SK-N-SH (cell line): Measurements from ENCODE around the gene COMMD10. TPM values are rescaled to one million over a fixed set of nuclear protein-coding genes. Genes with fewer than 3 reads are reported as not detected.

Source experiments
- CTCF ChIA-PET: fragments of 300-600, 350-600 bp; formaldehyde crosslinking; extraction: SDS; loops from one replicate; lab custom pipeline; 2021; lab: Yijun Ruan, JAX
- POLR2A ChIA-PET: fragments of 350-600 bp; sonication (Branson Sonifier 250); formaldehyde crosslinking; extraction: SDS; loops from one replicate; lab custom pipeline; 2020; ENCODE audit warnings: antibody characterized with exemption, inconsistent platforms; lab: Yijun Ruan, JAX
- DNase-seq: peaks from one replicate; pipeline ENCODE4 v3.0.0; 2012
- H2AFZ ChIP-seq: fragments of 200-600 bp; sonication (generic); 2 replicates; pipeline ENCODE4 v1.8.1; 2016; ENCODE audit warnings: antibody characterized with exemption, mild to moderate bottlenecking, low read depth
- H3F3A ChIP-seq: fragments of 200-600 bp; sonication (generic); replicated peaks from 2 replicates; pipeline ENCODE3; 2016; ENCODE audit warnings: antibody characterized with exemption, mild to moderate bottlenecking; ENCODE audit not compliant: insufficient read depth
- H3K27ac ChIP-seq, 2 experiments: fragments of 200-500 bp in 1 of 2; fragments of 200-600 bp in 1 of 2; sonication (Bioruptor generic) in 1 of 2; sonication (generic), shearing (Covaris generic) in 1 of 2; 2 replicates each; pipeline versions ENCODE4 v1.5.1 to v1.6.1; 2014 to 2016; ENCODE audit warnings: low read depth in 2 of 2, inconsistent platforms in 1 of 2, low read length in 1 of 2, mild to moderate bottlenecking in 1 of 2, mixed read lengths in 1 of 2
- H3K27me3 ChIP-seq: fragments of 200-600 bp; sonication (generic), shearing (Covaris generic); 2 replicates; pipeline ENCODE4 v1.6.1; 2016; ENCODE audit warnings: mixed run types; ENCODE audit not compliant: insufficient read depth
- H3K36me3 ChIP-seq, 2 experiments: fragments of 200-500 bp in 1 of 2; fragments of 200-600 bp in 1 of 2; sonication (Bioruptor generic) in 1 of 2; sonication (generic) in 1 of 2; replicated peaks in 1 of 2; 2 replicates each; pipeline versions ENCODE3 to v1.5.1; 2014 to 2016; ENCODE audit warnings: low read length in 1 of 2, mild to moderate bottlenecking in 1 of 2; ENCODE audit not compliant: insufficient read depth in 2 of 2, control insufficient read depth in 1 of 2
- H3K4me1 ChIP-seq, 2 experiments: fragments of 200-500 bp in 1 of 2; fragments of 200-600 bp in 1 of 2; sonication (Bioruptor generic) in 1 of 2; sonication (generic), shearing (Covaris generic) in 1 of 2; 2 replicates each; pipeline versions ENCODE4 v1.5.1 to v1.6.1; 2014 to 2016; ENCODE audit warnings: low read depth in 1 of 2, low read length in 1 of 2, mixed run types in 1 of 2; ENCODE audit not compliant: insufficient read depth in 2 of 2, control insufficient read depth in 1 of 2
- H3K4me2 ChIP-seq: fragments of 200-600 bp; sonication (generic), shearing (Covaris generic); 2 replicates; pipeline ENCODE4 v1.6.1; 2017; ENCODE audit warnings: mixed run types
- H3K4me3 ChIP-seq, 2 experiments: fragments of 200-500 bp in 1 of 2; fragments of 200-600 bp in 1 of 2; sonication (Bioruptor generic) in 1 of 2; sonication (generic), shearing (Covaris generic) in 1 of 2; 2 replicates each; pipeline versions ENCODE4 v1.5.1 to v1.8.1; 2014 to 2016; ENCODE audit warnings: low read depth in 2 of 2, inconsistent platforms in 1 of 2, low read length in 1 of 2, mild to moderate bottlenecking in 1 of 2, mixed read lengths in 1 of 2, moderate library complexity in 1 of 2
- H3K79me2 ChIP-seq: fragments of 200-600 bp; sonication (generic); 2 replicates; pipeline ENCODE4 v1.8.1; 2017; ENCODE audit warnings: mild to moderate bottlenecking; ENCODE audit not compliant: insufficient read depth
- H3K9ac ChIP-seq: fragments of 200-600 bp; sonication (generic); 2 replicates; pipeline ENCODE4 v1.6.1; 2017; ENCODE audit warnings: mixed run types
- H3K9me2 ChIP-seq: fragments of 200-600 bp; sonication (generic); 2 replicates; pipeline ENCODE4 v1.6.1; 2017; ENCODE audit warnings: mixed run types
- H3K9me3 ChIP-seq: fragments of 200-600 bp; sonication (generic); 2 replicates; pipeline ENCODE4 v1.6.1; 2017; ENCODE audit warnings: mixed run types, mild to moderate bottlenecking, moderate library complexity
- H4K20me1 ChIP-seq: fragments of 200-600 bp; sonication (generic); 2 replicates; pipeline ENCODE4 v1.6.1; 2017; ENCODE audit warnings: mild to moderate bottlenecking, mixed run types; ENCODE audit not compliant: insufficient read depth
- FOSL2 ChIP-seq: IDR thresholded peaks from 2 replicates; pipeline ENCODE4 v1.4.0; 2012; ENCODE audit warnings: low read depth, mild to moderate bottlenecking, moderate library complexity, borderline replicate concordance
- GATA2 ChIP-seq: sonication (generic); formaldehyde crosslinking; IDR thresholded peaks from 2 replicates; pipeline ENCODE4 v1.5.0; 2020; ENCODE audit warnings: mild to moderate bottlenecking, missing genetic modification reagents
- MEF2A ChIP-seq: IDR thresholded peaks from 2 replicates; pipeline ENCODE4 v1.4.0; 2012; ENCODE audit warnings: low read depth, borderline replicate concordance
- RAD21 ChIP-seq: IDR thresholded peaks from 2 replicates; pipeline ENCODE4 v1.6.1; 2012; ENCODE audit warnings: mild to moderate bottlenecking, low read length
- RFX5 ChIP-seq: IDR thresholded peaks from 2 replicates; pipeline ENCODE4 v1.6.1; 2012; ENCODE audit warnings: mild to moderate bottlenecking, improper control_type of control experiment, low read length
- RXRA ChIP-seq: IDR thresholded peaks from 2 replicates; pipeline ENCODE4 v1.4.0; 2012; ENCODE audit warnings: low read depth, mild to moderate bottlenecking, borderline replicate concordance
- SMC3 ChIP-seq: IDR thresholded peaks from 2 replicates; pipeline ENCODE4 v1.6.1; 2012; ENCODE audit warnings: low read depth, low read length, improper control_type of control experiment
- TAF1 ChIP-seq: IDR thresholded peaks from 2 replicates; pipeline ENCODE4 v1.6.1; 2012; ENCODE audit warnings: low read depth, mild to moderate bottlenecking, low read length, moderate library complexity, borderline replicate concordance
- TEAD4 ChIP-seq: IDR thresholded peaks from 2 replicates; pipeline ENCODE4 v1.4.0; 2012; ENCODE audit warnings: mild to moderate bottlenecking, borderline replicate concordance; ENCODE audit not compliant: insufficient read depth
- YY1 ChIP-seq: IDR thresholded peaks from 2 replicates; pipeline ENCODE4 v1.4.0; 2012; ENCODE audit warnings: low read depth, mild to moderate bottlenecking
- WGBS: methylation state at CpG from one replicate; pipeline ENCODE4 v1.1.6; 2017; ENCODE audit warnings: low lambda C conversion rate; 5-methylcytosine and 5-hydroxymethylcytosine counted together
- polyA plus RNA-seq, 3 experiments: library from polyadenylated mRNA; depleted of rRNA; stranded (reverse); fragments of >200 nt; gene quantifications; 2 replicates each; pipeline ENCODE4 v1.2.3, GENCODE V29; 2012
- TF ChIP-seq, protein P1 (sequence below): fragments of 200-600 bp; sonication (generic); IDR thresholded peaks from 2 replicates; pipeline ENCODE4 v1.6.1; 2017; ENCODE audit warnings: antibody characterized with exemption, mild to moderate bottlenecking, moderate library complexity
- TF ChIP-seq, protein P2 (sequence below): fragments of 150-350 bp; IDR thresholded peaks from 2 replicates; pipeline ENCODE4 v1.6.1; 2017; ENCODE audit warnings: antibody characterized with exemption, low read length, low read depth, borderline replicate concordance
- TF ChIP-seq, protein P3 (sequence below): IDR thresholded peaks from 2 replicates; pipeline ENCODE4 v1.6.1; 2012; ENCODE audit warnings: mild to moderate bottlenecking, low read depth, low read length, moderate library complexity

Gene COMMD10
- polyA plus RNA-seq, 1 of the 3 experiments (the other 2 are of a cell fraction): 9.4 TPM

DNA sequence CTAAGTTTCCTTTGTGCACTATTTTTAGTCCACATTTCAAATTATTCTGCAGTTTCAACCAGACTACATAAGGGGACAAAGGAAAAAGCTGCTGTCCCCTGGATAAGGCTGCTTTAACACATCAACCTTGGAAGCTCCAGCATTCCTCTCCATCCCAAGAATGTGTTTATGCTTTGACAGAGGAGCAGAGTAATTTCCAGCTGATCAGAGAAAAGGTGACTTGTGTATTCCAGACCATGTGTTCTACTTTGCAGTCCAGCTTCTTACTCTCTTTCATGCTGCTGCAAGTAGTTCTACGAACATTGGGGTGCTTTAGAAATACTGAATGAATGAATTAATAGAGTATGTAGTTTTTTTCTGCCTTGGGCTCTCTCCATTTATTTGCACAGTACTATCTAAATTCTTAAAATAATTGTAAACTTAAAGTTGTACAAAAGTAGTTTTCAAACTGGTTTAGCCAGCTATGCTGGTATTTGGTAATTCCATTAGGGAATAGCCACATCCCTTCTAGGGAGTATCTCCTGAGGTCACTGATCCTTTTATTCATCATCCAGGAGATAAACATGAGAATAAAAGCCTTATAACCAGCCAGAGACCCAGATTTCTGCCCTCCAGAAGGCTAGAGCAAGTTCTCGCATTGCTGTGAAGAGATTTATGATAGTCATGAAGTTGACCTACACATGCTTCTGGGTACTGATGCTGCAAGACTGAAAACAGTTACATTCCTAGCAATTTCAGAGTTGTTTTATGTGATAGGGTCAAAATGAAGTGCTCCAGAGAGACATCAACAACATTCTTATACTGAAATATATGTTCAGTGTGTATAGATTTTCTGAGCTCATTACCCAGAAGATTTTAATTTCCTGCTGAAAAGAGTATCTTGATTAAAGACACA is 215.2 kb downstream of the COMMD10 start:
- no peaks in the 10 kb centered on the region for H3F3A ChIP-seq
- CTCF ChIA-PET: interaction anchor here (0.6 to 1.2 kb wide), 2 partner anchors 21 to 428 kb away, joined by 3 read pairs; no protein-coding TSS in a partner anchor
- POLR2A ChIA-PET: no interaction called here

More for the DNA sequence above, 215.2 kb downstream of the COMMD10 start:
- Histone ChIP-seq H3K4me3 (no peak overlapping the region), H3K9me3 (no peaks in the 10 kb centered on the region), H3K79me2 (no peaks in the 10 kb centered on the region), H4K20me1 (no peaks in the 10 kb centered on the region), H3K9ac (no peak overlapping the region), H3K4me2 (no peak overlapping the region)
- DNase-seq: no peak
- no peak for TF ChIP-seq YY1
- TF ChIP-seq FOSL2: no peak
- no peak for TF ChIP-seq TAF1
- no peak for TF ChIP-seq MEF2A
- no peak for TF ChIP-seq SMC3
- no peak for TF ChIP-seq TEAD4
- TF ChIP-seq RXRA: no peak
- TF ChIP-seq, protein P1, sequence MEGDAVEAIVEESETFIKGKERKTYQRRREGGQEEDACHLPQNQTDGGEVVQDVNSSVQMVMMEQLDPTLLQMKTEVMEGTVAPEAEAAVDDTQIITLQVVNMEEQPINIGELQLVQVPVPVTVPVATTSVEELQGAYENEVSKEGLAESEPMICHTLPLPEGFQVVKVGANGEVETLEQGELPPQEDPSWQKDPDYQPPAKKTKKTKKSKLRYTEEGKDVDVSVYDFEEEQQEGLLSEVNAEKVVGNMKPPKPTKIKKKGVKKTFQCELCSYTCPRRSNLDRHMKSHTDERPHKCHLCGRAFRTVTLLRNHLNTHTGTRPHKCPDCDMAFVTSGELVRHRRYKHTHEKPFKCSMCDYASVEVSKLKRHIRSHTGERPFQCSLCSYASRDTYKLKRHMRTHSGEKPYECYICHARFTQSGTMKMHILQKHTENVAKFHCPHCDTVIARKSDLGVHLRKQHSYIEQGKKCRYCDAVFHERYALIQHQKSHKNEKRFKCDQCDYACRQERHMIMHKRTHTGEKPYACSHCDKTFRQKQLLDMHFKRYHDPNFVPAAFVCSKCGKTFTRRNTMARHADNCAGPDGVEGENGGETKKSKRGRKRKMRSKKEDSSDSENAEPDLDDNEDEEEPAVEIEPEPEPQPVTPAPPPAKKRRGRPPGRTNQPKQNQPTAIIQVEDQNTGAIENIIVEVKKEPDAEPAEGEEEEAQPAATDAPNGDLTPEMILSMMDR: no peak
- no peak for TF ChIP-seq GATA2
- TF ChIP-seq, protein P2, sequence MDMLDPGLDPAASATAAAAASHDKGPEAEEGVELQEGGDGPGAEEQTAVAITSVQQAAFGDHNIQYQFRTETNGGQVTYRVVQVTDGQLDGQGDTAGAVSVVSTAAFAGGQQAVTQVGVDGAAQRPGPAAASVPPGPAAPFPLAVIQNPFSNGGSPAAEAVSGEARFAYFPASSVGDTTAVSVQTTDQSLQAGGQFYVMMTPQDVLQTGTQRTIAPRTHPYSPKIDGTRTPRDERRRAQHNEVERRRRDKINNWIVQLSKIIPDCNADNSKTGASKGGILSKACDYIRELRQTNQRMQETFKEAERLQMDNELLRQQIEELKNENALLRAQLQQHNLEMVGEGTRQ: no peak
- TF ChIP-seq, protein P3, sequence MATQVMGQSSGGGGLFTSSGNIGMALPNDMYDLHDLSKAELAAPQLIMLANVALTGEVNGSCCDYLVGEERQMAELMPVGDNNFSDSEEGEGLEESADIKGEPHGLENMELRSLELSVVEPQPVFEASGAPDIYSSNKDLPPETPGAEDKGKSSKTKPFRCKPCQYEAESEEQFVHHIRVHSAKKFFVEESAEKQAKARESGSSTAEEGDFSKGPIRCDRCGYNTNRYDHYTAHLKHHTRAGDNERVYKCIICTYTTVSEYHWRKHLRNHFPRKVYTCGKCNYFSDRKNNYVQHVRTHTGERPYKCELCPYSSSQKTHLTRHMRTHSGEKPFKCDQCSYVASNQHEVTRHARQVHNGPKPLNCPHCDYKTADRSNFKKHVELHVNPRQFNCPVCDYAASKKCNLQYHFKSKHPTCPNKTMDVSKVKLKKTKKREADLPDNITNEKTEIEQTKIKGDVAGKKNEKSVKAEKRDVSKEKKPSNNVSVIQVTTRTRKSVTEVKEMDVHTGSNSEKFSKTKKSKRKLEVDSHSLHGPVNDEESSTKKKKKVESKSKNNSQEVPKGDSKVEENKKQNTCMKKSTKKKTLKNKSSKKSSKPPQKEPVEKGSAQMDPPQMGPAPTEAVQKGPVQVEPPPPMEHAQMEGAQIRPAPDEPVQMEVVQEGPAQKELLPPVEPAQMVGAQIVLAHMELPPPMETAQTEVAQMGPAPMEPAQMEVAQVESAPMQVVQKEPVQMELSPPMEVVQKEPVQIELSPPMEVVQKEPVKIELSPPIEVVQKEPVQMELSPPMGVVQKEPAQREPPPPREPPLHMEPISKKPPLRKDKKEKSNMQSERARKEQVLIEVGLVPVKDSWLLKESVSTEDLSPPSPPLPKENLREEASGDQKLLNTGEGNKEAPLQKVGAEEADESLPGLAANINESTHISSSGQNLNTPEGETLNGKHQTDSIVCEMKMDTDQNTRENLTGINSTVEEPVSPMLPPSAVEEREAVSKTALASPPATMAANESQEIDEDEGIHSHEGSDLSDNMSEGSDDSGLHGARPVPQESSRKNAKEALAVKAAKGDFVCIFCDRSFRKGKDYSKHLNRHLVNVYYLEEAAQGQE: no peak
- TF ChIP-seq RFX5: no peak
- TF ChIP-seq RAD21: no peak
- TF ChIP-seq, all 33 proteins: peak for 0
- no peaks in the 10 kb centered on the region for H3K4me1 ChIP-seq
- H3K27me3 ChIP-seq: no peaks in the 10 kb centered on the region
- H3K36me3 ChIP-seq: peaks cover 19 to 21% of the 10 kb centered on the region in 2 experiments
- H2AFZ ChIP-seq: no peak overlapping the region
- WGBS: 93% methylated on average over 2 of the region's 2 CpGs
- H3K9me2 ChIP-seq: no peaks in the 10 kb centered on the region
- no peak overlapping the region for H3K27ac ChIP-seq
